RWPE1 (cell line): Measurements from ENCODE around the gene RPS28.
A peak's percentile ranks its signal among the peaks of the same experiment; 100 is the strongest.
"Not testable (repeated sequence)": the region's sequence is repeated elsewhere in the genome, so short reads cannot be mapped to it uniquely, and the experiment has no call there.

Experiments used
- CTCF ChIA-PET: fragments of 350-600 bp; sonication (Branson Sonifier 250); formaldehyde crosslinking; extraction: SDS; loops from one replicate; lab custom pipeline; 2021; lab: Yijun Ruan, JAX
- POLR2A ChIA-PET: fragments of 400-600 bp; formaldehyde crosslinking; extraction: SDS; loops from one replicate; lab custom pipeline; 2020; ENCODE audit warnings: antibody characterized with exemption; ENCODE audit not compliant: low non-redundant PET; lab: Yijun Ruan, JAX
- DNase-seq: peaks from one replicate; pipeline ENCODE4 v3.0.0; 2012; ENCODE audit warnings: low spot score
- H3K27ac ChIP-seq: fragments of 450-650 bp; 2 replicates; pipeline ENCODE4 v1.5.1; 2017
- TF ChIP-seq, protein P1 (sequence below): fragments of 450-650 bp; conservative IDR thresholded peaks from 2 replicates; pipeline ENCODE4 v1.5.1; 2017; ENCODE audit warnings: low read depth, mild to moderate bottlenecking

RPS28 gene

DNA sequence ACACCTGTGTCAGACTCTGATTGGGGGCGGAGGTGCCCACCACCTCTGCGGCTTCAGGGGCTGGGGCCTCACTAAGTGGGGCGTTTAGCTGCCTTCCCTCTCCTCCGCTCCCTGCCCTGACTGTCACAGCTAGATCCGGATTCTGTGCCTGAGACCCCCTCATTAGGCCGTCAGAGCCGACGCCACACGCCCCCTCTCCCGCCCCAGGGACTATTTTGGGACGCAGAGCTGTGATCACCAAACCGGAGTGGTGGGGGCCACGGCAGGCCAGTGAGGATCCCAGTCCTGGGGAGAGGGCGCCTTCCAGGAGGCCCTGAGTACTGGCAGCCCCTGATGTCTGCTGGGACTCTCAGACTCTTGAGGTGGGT lies 21.0 kb downstream of the RPS28 start:
- H3K27ac ChIP-seq = no peak overlapping the region
- DNase-seq = no peak
- TF ChIP-seq, protein P1, sequence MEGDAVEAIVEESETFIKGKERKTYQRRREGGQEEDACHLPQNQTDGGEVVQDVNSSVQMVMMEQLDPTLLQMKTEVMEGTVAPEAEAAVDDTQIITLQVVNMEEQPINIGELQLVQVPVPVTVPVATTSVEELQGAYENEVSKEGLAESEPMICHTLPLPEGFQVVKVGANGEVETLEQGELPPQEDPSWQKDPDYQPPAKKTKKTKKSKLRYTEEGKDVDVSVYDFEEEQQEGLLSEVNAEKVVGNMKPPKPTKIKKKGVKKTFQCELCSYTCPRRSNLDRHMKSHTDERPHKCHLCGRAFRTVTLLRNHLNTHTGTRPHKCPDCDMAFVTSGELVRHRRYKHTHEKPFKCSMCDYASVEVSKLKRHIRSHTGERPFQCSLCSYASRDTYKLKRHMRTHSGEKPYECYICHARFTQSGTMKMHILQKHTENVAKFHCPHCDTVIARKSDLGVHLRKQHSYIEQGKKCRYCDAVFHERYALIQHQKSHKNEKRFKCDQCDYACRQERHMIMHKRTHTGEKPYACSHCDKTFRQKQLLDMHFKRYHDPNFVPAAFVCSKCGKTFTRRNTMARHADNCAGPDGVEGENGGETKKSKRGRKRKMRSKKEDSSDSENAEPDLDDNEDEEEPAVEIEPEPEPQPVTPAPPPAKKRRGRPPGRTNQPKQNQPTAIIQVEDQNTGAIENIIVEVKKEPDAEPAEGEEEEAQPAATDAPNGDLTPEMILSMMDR = no peak
- CTCF ChIA-PET = interaction anchor here (0.6 to 0.9 kb wide), 2 partner anchors 11 to 663 kb away, joined by 5 to 10 read pairs; no protein-coding TSS in a partner anchor
- POLR2A ChIA-PET = no interaction called here

- CTCF ChIA-PET = interaction anchor here (0.6 to 2.2 kb wide), 3 partner anchors 10 to 663 kb away, joined by 5 to 10 read pairs (median 8); no protein-coding TSS in a partner anchor
- DNase-seq = peak; percentile 99
- TF ChIP-seq, protein P1 = no peak
- POLR2A ChIA-PET = no interaction called here
- no peak within 1 kb of the TSS for H3K27ac ChIP-seq
Observed at GRCh38 chr19:8342684-8343482, 21.6 kb downstream of the RPS28 start, which contains the start of gene KANK3. Gene KANK3 (minus strand): TSS chr19:8343262. CDS start chr19:8337828, 5,434 bp downstream.

DNA sequence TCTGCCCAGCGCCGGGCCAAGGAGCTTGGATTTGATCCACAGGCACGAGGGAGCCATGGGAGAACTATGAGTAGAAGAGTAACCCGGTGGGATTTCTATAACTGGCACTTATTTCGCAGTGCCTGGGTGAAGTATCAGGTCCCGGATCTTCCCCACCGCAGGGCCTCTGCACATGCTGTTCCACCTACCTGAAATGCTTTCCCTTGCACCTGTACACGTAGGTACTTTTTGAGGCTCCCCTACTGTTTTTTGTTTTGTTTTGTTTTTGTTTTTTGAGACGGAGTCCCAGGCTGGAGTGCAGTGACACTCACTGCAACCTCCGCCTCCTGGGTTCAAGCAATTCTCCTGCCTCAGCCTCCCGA lies 22.2 kb downstream of the RPS28 start:
- DNase-seq = no peak
- TF ChIP-seq, protein P1 = no peak
- no peak overlapping the region for H3K27ac ChIP-seq
- ChIA-PET CTCF (interaction anchor here (2.2 kb wide), 1 partner anchor 11 kb away, joined by 8 read pairs; no protein-coding TSS in a partner anchor), POLR2A (no interaction called here)

DNA sequence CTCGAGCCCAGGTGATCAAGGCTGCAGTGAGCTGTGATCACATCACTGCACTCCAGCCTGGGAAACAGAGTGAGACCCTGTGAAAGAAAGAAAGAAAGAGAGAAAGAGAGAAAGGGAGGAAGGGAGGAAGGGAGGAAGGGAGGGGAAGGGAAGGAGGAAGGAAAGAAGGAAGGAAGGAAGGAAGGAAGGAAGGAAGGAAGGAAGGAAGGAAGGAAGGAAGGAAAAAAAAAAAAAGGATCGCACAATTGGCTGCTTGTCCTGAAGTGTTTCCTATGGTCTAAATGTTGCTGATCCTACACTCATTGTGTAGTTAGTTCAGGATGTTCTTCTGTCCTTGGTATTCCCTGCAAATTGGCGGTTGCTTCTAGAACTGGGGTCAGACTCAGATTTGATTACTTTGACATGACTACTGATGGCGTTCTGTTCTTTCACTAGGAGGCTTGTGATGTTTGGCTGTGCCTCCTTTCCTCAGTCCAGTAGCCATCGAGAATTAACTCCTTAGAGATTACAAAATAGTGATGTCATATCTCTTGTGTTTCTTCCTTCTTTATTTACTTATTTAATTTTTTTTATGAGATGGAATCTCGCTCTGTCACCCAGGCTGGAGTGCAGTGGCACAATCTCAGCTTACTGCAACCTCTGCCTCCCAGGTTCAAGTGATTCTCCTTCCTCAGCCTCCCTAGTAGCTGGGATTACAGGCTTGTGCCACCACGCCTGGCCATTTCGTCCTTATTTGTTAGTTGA lies 28.5 kb downstream of the RPS28 start:
- CTCF ChIA-PET, H3K27ac ChIP-seq, DNase-seq: not testable (repeated sequence)
- POLR2A ChIA-PET = interaction anchor here (0.6 kb wide), 1 partner anchor 61 kb away, joined by 3 read pairs; no protein-coding TSS in a partner anchor

DNA sequence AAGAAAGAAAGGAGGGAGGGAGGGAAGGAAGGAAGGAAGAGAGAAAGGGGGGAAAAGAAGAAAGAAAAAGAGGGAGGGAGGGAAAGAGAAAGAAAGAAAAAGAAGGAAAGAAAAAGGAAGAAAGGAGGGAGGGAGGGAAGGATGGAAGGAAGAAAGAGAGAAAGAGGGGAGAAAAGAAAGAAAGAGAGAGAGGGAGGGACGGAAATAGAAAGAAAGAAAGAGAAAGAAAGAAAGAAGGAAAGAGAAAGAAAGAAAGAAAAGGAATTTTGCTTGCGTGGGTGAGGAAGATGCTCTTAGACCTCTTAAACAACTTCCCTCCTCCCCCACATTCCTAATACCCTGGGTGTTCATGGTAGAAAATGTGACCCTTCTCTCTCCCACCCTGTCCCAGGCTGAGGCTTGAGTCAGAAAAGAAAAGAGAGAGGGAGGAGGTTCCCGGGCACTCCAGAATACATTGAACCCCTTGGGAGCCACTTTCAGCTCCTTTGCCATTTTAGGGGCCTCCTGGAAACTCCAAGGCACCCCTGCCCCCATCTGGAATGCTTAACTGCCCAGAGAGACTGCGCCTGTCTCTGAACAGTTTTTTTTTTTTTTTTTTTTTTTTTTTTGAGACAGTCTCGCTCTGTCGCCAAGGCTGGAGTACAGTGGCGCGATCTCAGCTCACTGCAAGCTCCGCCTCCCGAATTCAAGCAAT lies 31.0 kb downstream of the RPS28 start:
- ChIA-PET POLR2A (interaction anchor here (0.6 kb wide), 1 partner anchor 82 kb away, joined by 5 read pairs; no protein-coding TSS in a partner anchor), CTCF (no interaction called here)
- H3K27ac ChIP-seq = no peak overlapping the region
- no peak for DNase-seq
- TF ChIP-seq, protein P1 = no peak

DNA sequence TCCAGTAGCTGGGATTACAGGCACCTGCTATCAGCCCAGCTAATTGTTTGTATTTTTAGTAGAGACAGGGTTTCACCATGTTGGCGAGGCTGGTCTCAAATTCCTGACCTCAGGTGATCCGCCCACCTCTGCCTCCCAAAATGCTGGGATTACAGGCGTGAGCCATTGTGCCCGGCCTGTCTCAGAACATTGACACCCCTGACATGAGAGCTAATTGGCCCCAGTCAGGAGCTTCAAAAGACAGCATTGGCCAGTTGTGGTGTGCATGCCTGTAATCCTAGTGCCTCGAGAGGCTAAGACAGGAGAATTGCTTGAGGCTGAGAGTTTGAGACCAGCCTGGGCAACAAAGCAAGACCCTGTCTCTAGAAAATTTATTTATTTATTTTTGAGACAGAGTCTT lies 31.5 kb downstream of the RPS28 start:
- H3K27ac ChIP-seq, DNase-seq: not testable (repeated sequence)
- ChIA-PET POLR2A (interaction anchor here (0.6 kb wide), 1 partner anchor 83 kb away, joined by 5 read pairs; no protein-coding TSS in a partner anchor), CTCF (interaction anchor here (0.6 to 2.0 kb wide), 6 partner anchors 10 to 228 kb away, joined by 4 to 14 read pairs (median 6); partner anchors contain the start of genes ANGPTL4 and KANK3)
